GM18505 (cell line): ENCODE results near the gene PIK3R3.
"Not testable (repeated sequence)": the region's sequence is repeated elsewhere in the genome, so short reads cannot be mapped to it uniquely, and the experiment has no call there.

Experiments
- ATAC-seq: cut with Tn5 transposase; IDR thresholded peaks from one replicate; pipeline ENCODE4 v1.9.1; 2021; ENCODE audit not compliant: unreplicated experiment
- POLR2A ChIP-seq: IDR thresholded peaks from 4 replicates; pipeline ENCODE4 v1.6.1; 2011; ENCODE audit warnings: borderline replicate concordance; ENCODE audit not compliant: insufficient read depth, insufficient read length; ENCODE audit errors: extremely low read depth

PIK3R3 gene

DNA sequence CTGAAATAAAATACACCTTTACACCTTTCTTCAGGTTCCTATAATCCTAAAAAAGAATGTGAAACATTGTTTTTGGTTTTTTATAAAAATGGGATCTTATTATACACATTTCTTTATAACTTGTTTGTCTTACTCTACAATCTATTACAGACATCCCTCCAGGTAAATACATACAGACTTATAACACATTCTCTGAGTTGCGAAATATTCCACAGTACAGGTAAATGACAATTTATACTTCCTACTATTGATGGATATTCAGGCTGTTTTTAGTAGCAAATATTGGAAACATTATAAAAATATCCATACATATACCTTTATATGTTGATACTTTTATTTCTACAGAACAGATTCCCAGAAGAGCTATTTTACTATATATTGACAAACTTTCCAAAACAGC is 20.3 kb downstream of the PIK3R3 start:
- ATAC-seq: no peak
- TF ChIP-seq POLR2A: no peak

DNA sequence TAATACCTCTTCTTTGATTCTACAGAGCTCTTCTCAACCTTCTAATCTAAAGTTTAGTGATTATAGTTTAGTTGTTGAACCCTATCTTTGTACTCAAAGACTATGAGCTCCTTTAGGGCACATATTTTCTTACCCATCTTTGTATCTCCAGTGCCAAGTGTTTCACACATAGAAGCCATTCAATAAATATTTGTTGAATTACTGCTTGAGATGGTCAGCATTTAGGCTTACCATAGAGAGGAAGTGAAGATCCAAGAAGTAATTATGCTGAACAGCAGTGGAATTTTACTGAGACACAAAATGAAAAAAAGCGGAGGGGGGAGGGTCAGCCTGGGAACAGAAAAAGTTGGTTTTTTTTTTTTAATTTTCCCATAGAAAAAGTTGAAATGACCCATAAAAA is 21.9 kb downstream of the PIK3R3 start:
- no peak for ATAC-seq

DNA sequence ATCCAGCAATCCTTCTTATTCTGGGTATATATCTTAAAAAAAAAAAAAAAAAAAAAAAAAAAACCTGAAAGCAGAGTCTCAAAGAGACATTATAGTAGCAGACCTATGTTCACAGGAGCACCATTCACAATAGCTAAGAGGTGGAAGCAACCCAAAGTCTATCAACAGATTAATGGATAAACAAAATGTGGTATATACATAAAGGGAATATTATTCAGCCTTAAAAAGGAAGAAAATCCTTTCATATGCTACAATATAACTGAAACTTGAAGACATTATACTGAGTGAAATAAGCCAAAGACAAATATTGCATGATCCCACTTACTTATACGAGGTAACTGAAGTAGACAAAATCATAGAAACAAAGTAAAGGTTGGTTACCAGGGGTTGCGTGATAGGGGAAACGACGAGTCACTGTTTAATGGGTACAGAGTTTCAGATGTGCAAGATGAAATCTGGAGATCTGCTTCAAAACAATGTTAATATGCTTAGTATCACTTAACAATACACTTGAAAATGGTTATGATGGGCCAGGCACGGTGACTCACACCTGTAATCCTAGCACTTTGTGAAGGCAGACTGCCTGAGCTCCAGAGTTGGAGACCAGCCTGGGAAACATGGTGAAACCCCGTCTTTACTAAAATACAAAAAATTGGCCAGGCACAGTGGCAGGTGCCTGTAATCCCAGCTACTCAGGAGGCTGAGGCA is 29.5 kb downstream of the PIK3R3 start:
- no peak for ATAC-seq
- TF ChIP-seq POLR2A: no peak

More for the DNA sequence above, 21.9 kb downstream of the PIK3R3 start:
- TF ChIP-seq POLR2A: no peak

DNA sequence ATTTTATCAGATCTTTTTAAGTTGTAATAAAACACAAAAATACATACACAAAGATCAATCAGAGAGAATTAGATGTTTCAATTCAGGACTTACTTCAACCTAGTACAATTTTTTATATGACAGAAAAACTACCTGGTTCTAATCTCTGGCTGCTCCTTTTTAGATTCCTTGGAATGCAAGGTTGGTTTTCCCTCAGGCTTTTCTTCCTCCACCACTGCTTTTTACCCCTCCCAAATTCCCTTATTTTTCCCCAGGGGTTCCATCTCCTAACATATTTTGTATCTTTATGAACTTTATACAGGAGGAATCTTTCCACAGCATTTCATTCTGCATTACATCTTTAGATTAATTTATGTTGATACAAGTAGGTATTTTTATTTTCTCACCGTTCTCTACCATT is 33.2 kb downstream of the PIK3R3 start:
- ATAC-seq: no peak

DNA sequence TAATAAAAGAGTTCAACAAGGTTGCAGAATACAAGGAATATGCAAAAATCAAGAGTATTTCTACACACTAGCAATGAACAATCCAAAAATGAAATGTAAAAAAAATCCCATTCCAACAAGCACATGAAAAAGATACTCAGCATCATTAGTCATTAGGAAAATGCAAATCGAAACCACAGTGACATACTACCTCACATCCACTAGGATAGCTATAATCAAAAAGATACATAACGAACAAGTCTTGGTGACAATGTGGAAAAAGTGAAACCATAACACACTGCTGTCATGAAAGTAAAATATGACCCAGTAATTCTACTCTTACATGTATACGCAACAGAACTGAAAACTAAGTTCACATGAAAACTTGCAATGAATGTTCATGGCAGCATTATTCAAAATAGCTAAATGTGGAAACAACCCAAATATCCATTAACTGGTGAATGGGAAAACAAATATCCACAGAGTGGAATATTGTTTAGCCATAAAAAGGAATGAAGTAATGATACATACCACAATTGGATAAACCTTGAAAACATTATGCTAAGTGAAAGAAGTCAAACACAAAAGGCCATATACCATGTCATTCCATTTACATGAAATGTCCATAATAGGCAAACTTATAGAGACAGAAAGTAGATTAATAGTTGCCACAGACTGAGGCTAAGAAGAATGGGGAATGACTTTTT is 34.3 kb downstream of the PIK3R3 start:
- TF ChIP-seq POLR2A: no peak
- no peak for ATAC-seq

More for the DNA sequence above, 33.2 kb downstream of the PIK3R3 start:
- TF ChIP-seq POLR2A: no peak

DNA sequence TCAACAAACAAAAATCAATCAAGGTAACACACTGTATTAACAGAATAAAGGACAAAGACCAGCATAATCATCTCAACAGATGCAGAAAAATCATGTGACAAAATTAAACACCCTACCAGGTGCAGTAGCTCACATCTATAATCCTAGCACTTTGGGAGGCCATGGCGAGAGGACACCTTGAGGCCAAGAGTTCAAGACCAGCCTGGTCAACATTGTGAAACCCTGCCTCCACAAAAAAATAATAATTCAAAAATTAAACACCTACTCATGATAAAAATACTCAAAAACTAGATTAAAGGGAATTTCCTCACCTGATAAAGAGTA is 35.3 kb downstream of the PIK3R3 start:
- ATAC-seq: no peak
- TF ChIP-seq POLR2A: no peak

DNA sequence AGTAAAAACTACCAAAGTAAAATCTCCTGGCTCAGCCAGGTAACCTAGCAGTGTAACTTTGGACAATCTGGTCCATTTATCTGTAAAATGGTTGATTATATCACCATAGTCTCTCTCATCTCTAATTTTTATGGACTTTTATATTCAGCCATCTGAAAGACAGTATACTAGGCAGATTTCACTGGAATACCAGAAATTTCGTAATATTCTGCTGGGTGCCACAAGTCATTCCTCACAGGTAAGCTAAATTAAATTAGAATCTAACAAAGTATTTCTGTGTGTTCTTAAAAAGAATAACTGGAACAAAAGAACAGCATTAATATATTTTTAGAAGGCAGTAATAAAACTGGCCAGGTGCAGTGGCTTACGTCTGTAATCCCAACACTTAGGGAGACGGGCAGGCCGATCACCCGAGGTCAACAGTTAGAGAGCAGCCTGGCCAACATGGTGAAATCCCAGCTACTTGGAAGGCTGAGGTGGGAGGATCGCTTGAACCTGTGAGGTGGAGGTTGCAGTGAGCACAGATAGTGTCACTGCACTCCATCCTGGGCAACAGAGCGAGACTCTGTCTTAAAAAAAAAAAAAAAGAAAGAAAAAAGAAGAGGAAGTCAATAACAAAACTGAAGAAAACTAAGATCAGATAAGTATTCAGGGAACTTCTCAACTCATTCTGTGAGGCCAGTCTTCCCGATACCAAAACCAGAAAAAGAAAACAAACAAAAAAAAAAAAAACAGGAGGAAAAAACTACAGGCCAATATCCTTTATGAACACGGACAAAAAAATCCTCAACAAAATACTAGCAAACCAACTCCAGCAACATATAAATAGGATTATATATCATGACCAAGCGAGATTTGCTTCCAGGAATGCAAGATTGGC is 35.9 kb downstream of the PIK3R3 start:
- ATAC-seq: no peak
- no peak for TF ChIP-seq POLR2A

DNA sequence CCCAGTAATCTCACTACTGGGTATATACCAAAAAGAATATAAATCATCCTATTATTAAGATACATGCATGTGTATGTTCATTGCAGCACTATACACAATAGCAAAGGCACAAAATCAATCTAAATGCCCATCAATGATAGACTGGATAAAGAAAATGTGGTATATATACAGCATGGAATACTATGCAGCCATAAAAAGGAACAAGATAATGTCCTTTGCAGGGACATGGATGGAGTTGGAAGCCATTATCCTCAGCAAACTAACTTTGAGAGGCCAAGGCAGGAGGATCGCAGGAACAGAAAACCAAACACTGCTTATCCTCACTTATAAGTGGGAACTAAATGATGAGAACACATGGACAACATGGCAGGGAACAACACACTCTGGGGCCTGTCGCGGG is 37.3 kb downstream of the PIK3R3 start:
- ATAC-seq: not testable (repeated sequence)

DNA sequence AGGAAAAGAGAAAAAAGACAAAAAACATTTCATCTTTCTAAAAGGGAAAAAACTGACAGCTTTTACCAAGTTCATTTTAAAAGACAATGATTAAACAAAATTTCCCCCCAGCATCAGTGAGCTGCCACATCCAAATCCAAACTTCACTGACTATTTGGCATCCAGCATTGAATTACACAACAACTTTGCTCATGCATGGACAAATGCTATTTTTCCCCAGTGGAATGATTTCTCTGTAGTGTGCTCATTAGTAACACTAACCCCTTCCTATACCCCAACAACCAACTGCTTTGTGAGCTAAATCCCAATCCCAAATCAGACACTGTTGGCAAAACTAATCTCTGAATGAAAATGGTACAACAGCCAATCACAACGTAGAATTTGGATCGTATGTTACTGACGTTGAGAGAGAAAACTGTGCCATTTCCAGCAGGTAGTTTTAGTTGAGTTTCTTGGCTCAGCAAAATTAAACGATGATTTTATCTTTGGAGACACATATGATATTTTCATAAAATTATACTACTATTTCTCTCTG is 37.9 kb downstream of the PIK3R3 start:
- no peak for TF ChIP-seq POLR2A
- no peak for ATAC-seq

DNA sequence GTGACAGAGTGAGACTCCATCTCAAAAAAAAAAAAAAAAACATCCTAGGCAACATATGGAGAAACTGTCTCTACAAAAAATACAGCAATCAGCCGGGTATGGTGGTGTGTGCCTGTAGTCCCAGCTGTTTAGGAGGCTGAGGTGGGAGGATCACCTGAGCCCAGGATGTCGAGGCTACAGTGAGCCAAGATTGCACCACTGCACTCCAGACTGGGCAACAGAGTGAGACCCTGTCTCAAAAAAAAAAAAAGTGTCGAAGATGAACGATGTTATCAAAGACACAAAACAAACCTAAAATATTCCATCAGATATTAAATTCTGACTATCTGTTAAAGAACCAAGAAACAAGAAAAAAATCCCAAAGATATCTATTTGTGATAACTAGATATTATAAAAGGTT is 38.6 kb downstream of the PIK3R3 start:
- ATAC-seq: not testable (repeated sequence)

DNA sequence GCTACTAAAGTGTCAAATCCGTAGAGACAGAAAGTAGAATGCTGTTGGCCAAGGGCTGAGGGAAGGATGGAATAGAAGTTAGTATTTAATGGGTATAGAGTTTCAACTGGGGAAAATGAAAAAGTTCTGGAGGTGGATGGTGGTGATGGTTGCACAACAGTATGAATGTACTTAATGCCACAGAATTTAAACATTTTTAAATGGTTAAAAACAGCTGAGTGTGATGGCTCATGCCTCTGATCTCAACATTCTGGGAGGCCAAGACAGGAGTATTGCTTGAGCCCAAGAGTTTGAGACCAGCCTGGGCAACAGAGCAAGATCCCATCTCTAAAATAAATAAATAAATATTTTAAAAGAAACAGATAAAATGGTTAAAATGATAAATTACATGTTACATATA is 44.5 kb downstream of the PIK3R3 start:
- ATAC-seq: no peak
- no peak for TF ChIP-seq POLR2A

DNA sequence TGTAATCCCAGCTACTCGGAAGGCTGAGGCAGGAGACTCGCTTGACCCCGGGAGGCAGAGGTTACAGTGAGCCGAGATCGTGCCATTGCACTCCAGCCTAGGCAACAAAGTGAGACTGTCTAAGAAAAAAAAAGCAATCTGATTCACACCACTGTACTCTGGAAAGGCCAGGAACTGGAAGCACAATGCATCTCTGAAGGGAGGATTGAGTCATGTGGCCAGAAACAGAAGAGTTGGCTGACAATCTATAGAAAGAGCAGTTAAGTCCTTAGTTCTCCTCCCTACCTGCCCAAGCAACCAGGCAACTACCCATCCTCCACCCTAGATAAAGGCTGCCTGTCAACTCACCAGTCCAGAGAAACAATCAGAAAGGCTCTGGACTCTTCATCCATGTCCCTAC is 45.9 kb downstream of the PIK3R3 start:
- no peak for ATAC-seq
- TF ChIP-seq POLR2A: no peak

DNA sequence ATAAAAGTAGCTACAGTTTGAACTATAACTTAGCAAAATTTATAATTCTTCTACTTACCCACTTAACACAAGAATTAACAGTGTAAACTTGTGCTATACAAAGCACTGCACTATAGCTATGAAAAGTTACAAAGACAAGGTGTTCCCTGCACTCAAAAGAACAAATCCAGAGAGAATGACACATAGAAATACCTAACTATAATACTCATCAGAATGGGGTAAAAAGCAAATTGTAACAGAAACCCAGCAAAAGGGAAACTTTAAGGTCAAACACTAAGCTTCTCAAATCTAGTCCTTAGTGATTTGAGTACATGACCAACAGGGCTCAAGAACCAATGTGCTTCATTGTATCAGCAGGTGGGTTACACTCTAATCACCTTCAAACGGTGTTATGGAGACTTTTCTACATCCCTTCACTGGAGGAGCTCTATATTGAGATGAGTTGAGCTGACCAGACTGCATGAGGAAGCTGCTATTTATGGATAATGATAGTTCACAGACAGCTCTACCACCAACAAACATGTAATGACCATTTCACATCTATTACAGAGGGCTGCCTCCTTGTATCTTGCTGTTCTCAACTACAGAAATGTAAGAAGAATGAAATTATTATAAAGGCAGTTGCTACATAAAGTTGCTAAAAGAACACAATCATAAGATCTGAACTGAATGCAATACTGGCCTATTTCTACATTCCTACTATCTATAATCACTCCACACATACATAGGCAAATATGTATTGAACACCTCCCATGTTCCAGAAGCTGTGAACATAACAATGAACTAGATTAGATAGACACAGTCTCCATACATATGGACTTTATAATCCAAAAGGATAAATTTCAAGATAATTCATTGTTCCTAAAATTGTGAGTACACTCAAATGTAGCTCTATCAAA is 47.6 kb downstream of the PIK3R3 start:
- no peak for ATAC-seq
- TF ChIP-seq POLR2A: no peak
